Activated CD8-positive, alpha-beta memory T cell treated with anti-CD3 and anti-CD28 coated beads, Interleukin-2, amount 50 U/mL, for 48 hours (primary cell): Measurements from ENCODE around the gene RASA3.

ENCODE experiments used
- DNase-seq: peaks from one replicate; pipeline ENCODE4 v3.0.0-alpha.2; 2020

The RASA3 gene

DNA sequence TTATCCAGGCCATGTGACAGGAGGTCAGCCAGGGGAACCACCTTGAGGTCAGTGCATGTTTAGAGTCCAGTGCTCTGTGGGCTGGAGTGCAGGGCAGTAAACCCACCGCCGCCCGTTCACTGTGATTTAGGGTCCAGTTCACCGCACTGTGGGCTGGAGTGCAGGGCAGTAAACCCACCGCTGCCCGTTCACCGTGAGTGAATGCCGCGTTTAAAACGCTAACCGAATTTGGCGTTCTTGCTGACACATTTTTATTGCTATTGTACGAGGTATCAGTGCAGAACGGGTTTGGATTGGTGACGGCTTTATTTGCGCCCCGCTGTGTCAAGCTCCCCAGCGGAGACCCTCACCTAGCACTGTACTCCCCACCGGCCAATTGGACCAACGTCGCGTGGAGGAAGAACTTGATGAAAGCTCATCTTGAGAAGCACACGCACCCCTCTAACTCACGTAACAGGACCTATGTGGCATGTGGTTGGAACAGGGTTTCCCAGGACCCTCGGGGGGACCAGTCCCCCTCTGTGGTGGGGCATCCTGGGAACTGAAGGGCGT lies 186.5 kb downstream of the RASA3 start:
- DNase-seq, result no peak

DNA sequence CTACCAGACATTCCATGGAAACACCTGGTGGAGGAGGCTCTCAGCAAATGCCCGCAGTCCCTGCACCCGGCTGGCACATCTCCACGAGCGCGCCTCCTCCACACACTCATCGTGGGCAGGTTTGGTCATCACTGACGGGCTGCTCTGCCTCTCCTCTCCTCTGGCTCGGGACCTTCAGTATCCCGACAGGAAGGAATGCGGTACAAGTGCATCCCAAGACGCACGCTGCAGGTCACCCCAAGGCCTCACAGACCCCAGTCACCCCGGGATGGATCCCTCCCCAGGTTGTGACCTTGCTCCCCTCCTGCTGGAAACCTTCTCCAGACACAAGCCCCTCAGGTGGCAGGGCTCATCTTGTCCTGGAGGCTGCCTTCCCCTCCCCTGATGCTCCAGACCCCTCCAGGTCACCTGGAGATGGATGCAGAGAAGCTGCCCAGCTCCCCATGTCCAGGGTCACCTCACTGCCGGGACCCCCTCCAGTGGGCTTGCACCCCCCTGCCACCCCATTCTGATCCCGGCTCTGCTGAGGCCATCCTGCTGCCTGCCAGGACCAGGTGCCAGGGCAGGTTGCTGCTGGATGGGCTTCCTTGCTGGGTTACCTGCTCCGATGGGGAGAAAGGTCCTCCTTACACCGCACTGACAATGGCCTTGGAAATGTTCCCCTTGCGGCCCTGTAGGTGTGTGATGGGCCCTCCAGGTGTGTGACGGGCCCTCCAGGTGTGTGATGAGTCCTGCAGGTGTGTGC lies 188.4 kb downstream of the RASA3 start:
- DNase-seq, result no peak

DNA sequence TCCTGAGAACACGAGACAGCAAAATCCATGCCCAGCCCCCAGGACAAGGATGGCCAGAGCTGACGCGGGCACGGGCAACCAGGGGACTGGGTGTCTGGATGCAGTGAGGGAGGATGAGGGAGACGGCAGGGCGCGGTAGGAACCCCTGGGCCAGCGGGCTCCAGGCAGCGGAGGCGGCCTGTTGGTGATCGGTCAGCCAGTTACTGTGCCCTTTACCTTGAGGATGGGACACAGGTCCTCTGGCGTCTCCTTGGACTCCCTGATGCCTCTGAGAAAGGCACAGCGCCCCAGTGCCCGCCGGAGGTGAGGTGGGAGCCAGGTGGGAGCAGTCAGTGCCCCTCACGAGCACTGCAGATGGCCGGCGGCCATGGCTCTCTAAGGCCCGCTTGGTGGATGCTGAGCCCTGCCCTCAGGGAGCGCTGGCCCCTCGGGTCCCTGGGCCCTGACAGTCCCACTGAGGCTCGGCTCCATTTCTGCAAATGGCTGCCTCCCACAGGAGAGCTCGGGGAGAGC lies 189.8 kb downstream of the RASA3 start:
- no peak for DNase-seq

DNA sequence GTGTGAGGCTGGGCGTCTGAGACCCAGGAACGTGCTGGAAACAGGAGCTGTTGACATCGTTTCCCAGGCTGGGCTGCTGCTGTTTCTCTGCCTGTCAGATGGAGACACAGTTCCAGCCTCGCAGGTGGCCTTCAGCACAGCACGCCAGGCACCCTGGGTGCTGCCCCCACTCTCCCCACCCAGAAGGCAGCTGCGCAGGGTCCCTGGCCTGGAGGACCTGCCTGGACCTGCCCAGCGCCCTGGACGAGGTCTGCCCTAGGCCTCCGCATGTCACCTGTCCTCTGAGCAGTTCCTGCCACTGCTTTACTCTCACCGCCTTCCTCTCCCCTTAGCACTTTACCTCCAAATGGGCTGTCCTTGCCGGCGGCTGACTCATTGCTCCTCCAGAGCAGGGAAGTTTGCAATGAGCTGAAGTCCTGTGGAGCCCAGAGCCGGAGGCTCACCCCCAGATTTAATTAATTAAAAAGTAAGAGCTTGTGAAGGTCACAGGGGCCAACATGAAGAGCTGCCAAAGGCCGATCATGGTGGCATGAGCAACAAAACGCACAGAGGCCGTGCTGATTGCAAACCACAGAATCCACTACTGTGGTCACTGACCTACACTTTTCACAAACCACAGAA lies 190.7 kb downstream of the RASA3 start:
- no peak for DNase-seq

DNA sequence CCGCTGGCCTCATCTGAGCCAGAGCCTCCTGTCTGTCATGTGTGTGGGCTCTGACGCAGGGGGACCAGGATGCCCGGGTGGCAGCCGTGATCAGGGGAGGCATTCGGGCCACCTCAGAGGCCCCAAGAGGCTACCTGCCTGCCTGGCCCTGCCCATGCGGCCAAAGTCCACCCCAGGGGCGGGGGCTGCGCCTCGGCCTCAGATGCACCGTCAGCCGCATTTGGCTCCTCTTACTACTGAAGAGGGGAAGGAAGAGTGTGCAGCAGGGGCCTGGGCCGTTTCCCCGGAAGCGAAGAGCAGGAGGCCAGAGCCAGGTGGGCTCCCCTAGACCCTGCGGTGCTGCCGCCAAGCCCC lies 192.5 kb downstream of the RASA3 start:
- DNase-seq, result no peak

DNA sequence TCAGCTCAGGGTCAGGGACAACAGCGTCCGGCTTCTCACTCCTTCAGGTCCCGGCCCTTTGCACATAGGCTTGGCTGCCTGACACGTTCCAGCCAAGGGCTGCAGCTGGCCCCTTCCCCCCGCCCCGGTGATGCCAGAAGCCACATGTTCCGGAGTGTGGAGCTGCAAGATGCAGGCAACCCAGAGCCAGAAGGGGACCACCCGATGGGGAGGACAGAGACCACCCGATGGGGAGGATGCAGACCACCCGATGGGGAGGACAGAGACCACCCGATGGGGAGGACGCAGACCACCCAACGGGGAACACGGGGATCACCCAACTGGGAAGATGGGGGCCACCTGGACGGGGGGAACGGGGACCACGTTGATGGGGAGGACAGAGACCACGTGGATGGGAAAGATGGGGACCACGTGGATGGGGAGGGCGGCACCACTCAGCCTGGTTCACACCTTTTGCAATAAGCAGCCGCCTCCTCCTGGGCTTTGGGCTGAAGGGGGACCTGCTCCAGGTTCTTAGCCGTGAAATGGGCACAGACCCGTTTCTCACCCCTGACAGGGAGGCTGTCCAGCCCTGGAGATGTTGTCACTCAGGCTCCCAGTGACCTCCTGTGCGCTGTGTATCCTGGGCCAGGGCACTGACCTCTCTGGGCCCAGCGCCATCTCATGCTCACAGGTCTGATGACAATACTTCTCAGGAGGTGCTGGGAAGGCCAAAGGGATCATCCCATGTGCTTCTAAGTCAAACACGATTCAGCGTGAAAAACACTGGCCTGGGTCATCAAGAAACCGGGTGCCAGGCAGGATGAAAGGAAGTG lies 193.1 kb downstream of the RASA3 start:
- DNase-seq, result no peak

DNA sequence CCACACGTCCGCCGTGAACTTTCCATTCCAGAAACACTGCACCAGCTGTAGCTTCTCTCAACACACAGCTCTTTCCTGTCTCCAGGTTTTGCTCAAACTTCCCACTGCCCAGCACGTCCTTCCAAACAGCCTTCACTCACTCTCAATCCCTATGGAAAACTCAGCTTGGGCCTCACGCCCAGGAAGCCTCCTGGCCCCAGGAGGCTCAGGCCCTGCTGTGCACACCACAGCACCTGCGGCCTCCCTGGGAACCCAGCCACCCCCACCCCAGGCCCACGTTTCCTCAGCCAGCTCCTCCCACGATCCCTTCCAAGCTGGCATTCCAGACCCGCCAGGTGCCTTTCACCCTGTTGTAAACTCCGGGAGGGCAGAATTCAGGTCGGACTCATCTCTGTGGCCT lies 193.7 kb downstream of the RASA3 start:
- no peak for DNase-seq

DNA sequence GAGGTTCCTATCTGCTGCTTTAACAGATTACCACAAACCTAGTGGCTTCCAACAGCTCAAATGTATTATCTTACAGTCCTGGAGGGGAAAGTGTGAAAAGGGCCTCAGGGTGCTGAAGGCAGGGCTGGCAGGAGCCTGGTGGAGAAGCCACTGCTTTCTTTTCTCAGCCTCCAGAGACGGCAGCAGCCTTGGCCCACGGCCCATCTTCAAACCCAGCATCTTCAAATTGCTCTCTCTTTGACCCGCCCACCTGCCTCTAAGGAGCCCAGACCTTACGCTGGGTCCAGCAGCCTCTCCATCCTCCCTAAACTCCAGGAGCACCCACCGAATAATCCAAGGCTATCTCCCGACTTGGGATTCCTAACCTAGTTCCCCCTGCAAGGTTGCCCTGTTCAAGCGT lies 194.2 kb downstream of the RASA3 start:
- no peak for DNase-seq

DNA sequence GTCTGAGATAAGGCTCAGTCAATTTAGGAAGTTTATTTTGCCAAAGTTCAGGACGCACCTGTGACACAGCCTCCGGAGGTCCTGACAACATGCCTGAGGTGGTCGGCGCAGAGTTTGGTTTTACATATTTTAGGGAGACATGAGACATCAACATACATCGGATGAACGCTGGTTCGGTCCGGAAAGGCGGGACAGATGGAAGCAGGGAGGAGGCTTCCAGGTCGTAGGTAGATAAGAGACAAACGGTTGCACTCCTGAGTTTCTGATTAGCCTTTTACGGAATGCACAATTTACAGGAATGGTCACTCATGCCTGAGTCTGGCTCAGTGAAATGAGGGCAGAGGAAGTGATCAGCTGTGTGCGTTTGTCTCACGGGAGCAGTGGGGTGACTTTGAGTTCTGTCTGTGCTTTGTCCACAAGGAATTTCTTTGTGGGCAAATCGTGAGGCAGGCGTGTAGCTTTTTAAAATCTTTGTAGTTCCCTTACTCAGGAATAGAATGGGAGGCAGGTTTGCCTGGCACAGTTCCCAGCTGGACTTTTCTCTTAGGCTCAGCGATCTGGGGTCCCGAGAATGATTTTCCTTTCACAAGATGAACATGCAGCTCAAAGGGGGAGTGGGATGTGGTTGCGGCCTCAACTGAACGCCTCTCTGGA lies 194.8 kb downstream of the RASA3 start:
- DNase-seq, result no peak

DNA sequence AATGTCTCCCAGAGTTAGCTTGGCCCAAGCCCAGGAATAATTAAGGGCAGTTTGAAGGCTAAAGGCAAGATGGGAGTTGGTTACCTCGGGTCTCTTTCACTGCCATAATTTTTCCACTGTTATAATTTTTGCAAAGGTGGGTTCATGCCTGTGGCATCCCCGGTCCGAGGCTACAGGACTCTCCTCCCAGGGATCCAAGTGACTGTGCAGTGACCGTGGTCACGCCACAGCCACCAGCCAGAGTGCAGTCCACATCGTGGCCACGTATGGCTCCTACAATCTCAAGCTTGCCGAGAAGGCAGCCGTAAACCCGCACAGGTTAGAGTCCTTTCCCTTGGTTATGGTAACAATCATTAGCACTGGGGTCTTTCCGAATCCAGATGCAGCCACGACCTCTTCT lies 195.3 kb downstream of the RASA3 start:
- DNase-seq, result no peak

DNA sequence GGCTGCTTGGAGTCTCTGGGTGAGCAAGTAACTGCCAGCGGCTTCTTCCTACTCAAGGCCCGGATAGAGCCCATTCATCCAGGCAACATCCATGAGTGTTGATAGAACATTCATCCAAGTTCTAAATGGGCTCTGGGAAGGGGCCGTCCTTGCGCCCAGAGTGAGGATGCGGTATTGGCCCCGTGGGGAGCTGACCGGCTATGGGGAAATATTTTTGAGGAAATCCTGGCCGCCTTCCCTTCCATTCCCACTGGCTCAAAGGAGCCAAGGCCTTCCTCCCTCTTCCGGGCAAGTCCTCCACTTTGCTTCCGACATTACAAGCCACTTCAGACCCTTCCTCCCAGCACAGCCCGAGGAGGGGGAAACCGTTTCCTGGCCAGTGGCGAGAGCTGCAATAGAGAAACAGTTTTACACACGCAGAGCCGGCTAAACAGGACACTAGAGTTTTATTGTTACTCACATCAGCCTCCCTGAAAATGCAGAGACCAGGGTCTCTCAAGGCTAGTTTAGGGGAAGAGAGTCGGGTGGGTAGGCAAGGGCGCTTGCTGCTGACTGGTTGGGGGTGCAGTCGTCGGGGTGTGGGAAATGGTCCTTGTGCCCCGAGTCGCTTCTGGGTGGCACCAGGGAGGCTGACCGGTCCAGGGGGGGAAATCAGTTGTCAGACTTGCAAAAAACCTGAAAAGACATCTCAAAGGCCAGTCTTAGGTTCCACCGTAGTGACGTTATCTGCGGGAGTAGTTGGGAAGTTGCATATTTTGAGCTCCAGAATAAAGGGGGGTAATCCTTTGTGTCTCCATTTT lies 196.1 kb downstream of the RASA3 start:
- no peak for DNase-seq

DNA sequence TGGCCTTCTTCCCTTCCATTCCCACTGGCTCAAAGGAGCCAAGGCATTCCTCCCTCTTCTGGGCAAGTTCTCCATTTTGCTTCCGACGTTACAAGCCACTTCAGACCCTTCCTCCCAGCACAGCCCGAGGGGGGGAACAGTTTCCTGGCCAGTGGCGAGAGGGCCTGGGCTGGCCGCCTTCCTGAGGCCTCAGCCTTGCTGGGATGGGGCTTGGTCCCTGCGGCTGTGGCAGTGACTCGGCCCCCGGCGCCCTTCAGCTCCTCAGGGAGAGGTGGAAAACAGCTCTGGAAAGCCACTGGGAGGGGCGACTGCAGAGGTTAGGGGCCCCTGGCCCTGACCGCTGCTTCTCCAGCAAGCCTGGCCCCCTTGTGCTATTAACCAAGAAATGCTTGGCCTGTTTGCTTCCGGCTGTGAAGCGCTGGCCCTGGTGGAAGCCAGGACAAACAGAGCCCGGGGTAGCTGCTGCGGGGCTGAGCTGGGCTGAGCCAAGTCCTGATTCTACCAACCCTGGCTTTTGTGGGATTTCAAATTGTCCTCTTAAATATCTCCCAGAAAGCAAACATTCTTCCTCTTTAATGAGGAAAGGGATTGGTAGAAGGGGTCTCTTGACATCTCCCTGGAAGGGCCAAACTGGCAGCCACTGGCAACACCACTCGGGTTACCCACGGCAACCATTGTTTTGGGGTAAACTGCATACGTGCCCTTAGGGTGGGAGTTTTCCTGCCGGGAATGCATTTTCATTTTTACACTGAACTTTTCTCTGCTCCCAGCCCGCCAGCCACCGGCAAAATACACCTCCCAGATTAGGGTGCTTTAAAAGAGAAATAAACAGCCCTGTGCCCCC lies 197.2 kb downstream of the RASA3 start:
- no peak for DNase-seq

DNA sequence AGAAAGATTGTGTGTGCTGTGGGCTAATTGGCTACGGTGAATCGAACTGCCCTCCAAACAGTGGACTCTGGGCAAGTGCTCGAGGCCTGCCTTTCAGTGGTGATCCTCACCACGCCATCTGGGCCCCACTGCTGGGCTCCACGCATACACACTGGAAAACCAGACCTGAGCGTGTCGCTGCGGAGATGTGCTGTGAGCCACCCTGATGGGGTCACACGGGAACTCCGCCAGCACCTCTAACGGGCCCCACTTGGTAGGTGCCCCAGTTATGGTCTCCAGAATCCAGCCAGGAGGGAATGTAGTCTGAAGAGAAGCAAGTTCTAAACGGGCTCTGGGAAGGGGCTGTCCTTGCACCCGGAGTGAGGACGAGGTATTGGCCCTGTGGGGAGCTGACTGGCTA lies 197.8 kb downstream of the RASA3 start:
- no peak for DNase-seq

DNA sequence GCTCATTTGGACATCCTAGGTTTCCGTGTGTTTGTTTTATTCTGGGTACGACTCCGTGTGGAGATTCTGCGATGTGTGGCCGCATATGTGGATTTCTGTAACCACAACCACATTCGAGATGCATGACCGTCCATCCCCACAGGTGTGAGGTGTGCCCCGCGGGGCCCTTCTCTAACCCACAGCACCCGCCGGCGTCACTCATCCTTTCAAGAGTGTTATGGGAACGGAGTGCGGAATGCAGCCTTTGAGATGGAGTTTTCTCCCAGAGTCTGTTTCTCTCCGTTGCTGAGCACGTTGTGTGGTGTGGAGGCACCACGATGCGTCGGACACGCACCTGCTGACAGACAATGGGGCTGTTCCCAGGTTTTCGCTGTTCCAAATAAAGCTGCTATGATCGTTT lies 198.5 kb downstream of the RASA3 start:
- DNase-seq, result no peak

DNA sequence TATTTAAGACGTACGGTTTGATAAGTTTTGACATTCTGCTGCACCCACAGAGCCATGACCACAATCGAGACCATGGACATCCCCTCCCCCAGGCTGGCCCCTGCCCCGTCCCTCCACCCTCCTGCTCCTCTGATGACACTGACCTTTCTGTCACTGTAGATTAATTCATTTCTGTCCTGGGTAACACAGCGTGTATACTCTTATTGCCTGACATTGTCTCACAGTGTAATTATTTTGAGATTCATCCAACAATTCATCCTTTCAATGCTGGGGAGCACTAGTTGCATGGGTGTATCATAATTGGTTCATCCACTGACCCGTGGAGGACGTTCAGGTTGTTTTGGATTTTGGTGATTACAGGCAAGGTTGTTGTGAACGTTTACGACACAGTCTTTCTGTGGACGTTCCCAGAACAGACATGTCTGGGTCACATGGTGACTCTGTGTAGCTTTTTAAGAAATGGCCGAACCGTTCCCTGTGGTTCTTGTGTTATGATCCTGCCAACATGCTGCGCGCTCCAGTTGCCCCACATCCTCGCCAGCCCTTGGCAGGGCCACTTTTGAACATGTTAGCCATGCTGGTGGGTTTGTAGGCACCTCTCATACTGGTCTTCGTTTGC lies 200.5 kb downstream of the RASA3 start:
- DNase-seq, result no peak

DNA sequence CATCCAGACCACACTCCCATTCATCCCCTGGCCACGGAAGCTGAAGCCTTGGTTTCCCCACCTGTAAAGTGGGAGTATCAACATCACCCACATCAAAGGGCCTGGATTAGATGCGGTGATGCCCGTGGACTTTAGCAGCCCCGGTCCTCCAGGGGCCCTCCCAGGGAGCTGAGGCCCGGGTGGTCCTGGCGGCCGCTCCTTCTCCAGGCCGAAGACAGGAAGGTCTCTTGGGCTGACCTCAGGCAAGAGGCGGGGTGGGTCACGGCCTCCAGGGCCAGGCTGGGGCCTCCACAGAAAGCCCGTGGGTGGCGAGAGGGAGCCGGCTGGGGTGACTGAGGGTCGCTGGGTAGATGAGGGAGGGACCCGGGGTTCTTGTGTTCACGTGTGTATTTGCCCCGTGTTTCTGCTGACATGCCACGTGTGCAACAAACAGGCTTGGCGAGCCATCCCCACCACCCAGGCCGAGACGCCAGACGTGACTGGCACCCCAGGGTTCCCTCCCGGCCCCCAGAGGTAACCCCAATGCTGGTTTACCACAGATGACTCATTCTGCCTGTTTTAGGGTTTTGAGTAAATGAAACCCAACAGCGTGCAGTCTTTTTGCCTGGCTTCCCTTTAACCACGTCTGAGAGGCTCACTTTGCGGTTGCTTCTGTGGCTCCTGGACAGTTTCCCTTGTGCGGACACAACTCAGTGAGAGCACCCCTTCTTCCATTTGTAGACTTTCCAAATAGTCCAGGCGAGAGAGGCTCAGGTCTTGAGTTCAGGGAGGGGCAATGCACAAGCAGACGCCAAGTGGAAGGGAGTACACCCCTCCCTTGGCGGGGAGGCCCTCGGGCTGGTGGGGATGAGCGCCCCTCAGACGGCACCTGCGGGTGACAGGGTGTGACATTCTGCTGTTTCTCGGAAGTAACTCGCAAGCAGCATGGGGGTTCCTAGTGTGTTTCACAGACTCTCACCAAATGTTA lies 201.5 kb downstream of the RASA3 start:
- peak; percentile 64 for DNase-seq

DNA sequence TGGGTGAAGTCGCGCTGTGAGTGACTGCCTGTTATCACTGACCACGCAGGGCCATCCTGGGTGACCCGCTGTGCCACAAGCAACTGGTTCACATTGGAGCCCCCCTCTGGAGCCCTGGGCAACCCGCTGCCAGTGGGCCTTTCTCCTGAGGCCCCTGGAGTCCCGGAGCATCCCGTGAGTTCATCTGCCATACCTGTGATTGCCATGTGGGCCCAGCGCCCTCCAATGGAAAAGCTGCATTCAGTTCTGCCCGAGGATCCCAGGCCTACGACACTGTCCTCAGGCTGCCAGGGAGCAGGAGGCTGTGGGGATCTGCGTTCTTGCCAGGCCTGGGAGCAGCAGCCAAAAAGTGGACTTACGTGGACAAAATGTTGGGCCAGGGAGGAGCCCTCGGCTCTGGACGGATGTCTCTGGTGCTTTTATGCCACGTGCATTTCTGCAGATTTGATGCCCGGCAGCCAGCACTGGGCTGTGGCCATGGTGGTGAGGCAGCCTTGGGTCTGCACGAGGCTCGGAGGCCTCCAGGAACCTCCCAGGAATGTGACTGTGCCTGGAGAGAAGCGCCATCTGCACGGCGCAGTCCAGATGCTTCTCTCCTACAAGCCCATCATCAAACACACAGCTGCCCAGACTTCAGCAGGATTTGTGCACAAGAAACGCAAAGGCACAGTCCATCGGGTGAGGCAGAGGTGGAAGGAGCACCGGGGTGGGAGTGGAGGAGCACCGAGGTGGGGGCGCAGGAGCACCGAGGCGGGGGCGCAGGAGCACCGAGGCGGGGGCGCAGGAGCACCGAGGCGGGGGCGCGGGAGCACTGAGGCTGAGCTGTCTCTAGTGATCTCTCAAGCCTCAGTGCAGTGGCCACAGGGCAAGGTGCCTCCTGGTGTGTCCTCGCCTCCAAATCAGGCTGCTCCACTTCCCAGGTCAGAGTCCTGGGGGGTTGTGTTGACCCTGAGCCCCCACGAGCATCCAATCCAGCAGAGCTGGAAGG lies 202.5 kb downstream of the RASA3 start:
- DNase-seq, result peak; percentile 43
